GM12892 (cell line): ENCODE measurements around the gene B3GALT4.

Experiments used
- POLR2A ChIP-seq: IDR thresholded peaks from 2 replicates; pipeline ENCODE4 v1.6.1; 2011; ENCODE audit warnings: low read depth, low read length, control low read depth
- POLR2AphosphoS5 ChIP-seq: IDR thresholded peaks from 2 replicates; pipeline ENCODE4 v1.6.1; 2011; ENCODE audit warnings: low read depth, low read length, control low read depth

DNA sequence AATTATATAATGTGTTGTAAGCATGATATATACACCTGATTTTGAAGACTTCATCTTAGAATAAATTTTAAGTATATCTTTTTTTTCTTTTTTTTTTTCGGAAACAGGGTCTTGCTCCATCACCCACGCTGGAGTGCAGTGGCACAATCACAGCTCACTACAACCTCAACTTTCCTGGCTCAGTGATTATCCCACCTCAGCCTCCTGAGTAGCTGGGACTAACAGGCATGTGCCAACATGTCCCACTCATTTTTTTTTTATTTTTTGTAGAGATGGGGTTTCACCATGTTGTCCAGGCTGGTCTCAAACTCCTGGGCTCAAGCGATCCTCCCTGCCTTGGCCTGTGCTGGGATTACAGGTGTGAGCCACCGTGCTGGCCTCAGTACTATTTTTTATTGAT lies 22.3 kb upstream of the B3GALT4 start:
- no peak for TF ChIP-seq POLR2AphosphoS5
- no peak for TF ChIP-seq POLR2A
